RWPE1 (cell line): Measurements from ENCODE around the gene TNFRSF6B.

Experiments used
- CTCF ChIA-PET: fragments of 350-600 bp; sonication (Branson Sonifier 250); formaldehyde crosslinking; extraction: SDS; loops from one replicate; lab custom pipeline; 2021; lab: Yijun Ruan, JAX
- POLR2A ChIA-PET: fragments of 400-600 bp; formaldehyde crosslinking; extraction: SDS; loops from one replicate; lab custom pipeline; 2020; ENCODE audit warnings: antibody characterized with exemption; ENCODE audit not compliant: low non-redundant PET; lab: Yijun Ruan, JAX
- DNase-seq: peaks from one replicate; pipeline ENCODE4 v3.0.0; 2012; ENCODE audit warnings: low spot score
- H3K27ac ChIP-seq: fragments of 450-650 bp; 2 replicates; pipeline ENCODE4 v1.5.1; 2017
- TF ChIP-seq, protein P1 (sequence below): fragments of 450-650 bp; conservative IDR thresholded peaks from 2 replicates; pipeline ENCODE4 v1.5.1; 2017; ENCODE audit warnings: low read depth, mild to moderate bottlenecking

The TNFRSF6B gene

GRCh38 chr20:63745961-63746731 lies 49.7 kb downstream of the TNFRSF6B start:
- TF ChIP-seq, protein P1, sequence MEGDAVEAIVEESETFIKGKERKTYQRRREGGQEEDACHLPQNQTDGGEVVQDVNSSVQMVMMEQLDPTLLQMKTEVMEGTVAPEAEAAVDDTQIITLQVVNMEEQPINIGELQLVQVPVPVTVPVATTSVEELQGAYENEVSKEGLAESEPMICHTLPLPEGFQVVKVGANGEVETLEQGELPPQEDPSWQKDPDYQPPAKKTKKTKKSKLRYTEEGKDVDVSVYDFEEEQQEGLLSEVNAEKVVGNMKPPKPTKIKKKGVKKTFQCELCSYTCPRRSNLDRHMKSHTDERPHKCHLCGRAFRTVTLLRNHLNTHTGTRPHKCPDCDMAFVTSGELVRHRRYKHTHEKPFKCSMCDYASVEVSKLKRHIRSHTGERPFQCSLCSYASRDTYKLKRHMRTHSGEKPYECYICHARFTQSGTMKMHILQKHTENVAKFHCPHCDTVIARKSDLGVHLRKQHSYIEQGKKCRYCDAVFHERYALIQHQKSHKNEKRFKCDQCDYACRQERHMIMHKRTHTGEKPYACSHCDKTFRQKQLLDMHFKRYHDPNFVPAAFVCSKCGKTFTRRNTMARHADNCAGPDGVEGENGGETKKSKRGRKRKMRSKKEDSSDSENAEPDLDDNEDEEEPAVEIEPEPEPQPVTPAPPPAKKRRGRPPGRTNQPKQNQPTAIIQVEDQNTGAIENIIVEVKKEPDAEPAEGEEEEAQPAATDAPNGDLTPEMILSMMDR = no peak
- no peak for DNase-seq
- POLR2A ChIA-PET = no interaction called here
- peak overlapping the region; percentile 56 for H3K27ac ChIP-seq
- CTCF ChIA-PET = interaction anchor here (0.7 to 1.2 kb wide), 3 partner anchors 29 to 50 kb away, joined by 3 to 4 read pairs (median 3); no protein-coding TSS in a partner anchor

DNA sequence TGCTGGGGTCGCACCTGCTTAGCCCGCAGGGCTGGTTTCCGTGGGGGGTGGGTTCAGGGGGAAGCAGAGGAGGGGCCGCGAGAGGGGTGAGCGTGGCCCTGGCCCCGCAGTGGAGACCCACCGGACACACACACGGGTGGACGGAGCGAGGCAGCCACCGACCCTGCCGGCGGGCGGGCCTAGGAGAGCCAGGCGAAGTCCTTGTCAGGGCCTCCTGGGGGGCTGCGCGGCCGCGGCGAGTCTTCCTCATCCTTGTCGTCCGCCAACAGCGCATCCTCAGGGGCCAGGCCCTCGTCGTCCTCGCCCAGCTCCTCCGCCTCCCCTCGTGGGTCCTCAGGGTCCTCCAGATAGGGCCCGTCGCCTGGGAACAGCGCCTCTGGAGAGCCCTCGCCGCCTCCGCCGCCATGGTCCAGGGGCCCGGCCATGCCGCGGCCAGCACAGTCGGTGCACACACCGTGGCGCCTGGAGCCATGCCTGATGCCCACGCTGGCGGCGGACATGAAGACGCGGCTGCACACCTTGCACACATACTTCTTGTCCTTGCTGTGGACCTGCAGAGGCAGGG lies 50.4 kb downstream of the TNFRSF6B start:
- no peak for DNase-seq
- TF ChIP-seq, protein P1 = no peak
- CTCF ChIA-PET = interaction anchor here (0.5 to 1.2 kb wide), 4 partner anchors 29 to 49 kb away, joined by 3 to 4 read pairs (median 4); no protein-coding TSS in a partner anchor
- H3K27ac ChIP-seq = no peak overlapping the region
- POLR2A ChIA-PET = no interaction called here

DNA sequence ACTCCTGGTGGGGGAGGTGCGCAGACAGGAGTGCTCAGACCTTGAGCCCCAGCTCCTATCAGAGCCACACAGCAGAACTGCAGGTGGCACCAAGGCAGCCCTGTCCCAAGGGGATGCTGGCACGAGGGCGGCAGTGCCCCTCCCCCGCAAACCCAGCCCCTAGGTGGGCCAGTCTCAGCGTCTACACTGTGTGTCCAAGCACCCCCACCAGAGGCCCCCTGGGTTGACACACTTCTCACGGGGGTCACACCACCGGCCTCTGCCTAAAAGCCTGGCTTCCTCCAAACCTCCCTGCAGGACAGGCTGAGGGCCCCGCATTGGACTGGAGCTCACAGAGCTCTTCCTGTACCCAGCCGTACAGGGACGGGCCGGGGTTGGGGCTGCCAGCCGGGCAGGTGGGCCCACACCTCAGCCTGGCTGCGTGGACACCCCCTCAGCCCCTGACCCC lies 51.2 kb downstream of the TNFRSF6B start:
- TF ChIP-seq, protein P1 = no peak
- ChIA-PET POLR2A (no interaction called here), CTCF (interaction anchor here (0.5 to 1.2 kb wide), 3 partner anchors 28 to 48 kb away, joined by 3 to 4 read pairs (median 3); no protein-coding TSS in a partner anchor)
- 0 out of 2 replicates have a peak overlapping the region, but pooled peaks have one; percentile 7 for H3K27ac ChIP-seq
- no peak for DNase-seq
